Testis (tissue), 2 donors: ENCODE measurements around the gene ULK4.

Experiments
- CTCF ChIP-seq, 3 experiments: fragments of 450-650 bp in 2 of 3; fragments of 200-600 bp in 1 of 3; sonication (generic) in 1 of 3; IDR thresholded peaks; one replicate each; pipeline ENCODE4 v1.5.1; 2016 to 2019; ENCODE audit warnings: antibody characterized with exemption in 3 of 3, mild to moderate bottlenecking in 2 of 3, moderate library complexity in 1 of 3
- POLR2A ChIP-seq: fragments of 450-650 bp; IDR thresholded peaks from one replicate; pipeline ENCODE4 v1.6.1; 2017; ENCODE audit warnings: antibody characterized with exemption, mild to moderate bottlenecking, moderate library complexity

DNA sequence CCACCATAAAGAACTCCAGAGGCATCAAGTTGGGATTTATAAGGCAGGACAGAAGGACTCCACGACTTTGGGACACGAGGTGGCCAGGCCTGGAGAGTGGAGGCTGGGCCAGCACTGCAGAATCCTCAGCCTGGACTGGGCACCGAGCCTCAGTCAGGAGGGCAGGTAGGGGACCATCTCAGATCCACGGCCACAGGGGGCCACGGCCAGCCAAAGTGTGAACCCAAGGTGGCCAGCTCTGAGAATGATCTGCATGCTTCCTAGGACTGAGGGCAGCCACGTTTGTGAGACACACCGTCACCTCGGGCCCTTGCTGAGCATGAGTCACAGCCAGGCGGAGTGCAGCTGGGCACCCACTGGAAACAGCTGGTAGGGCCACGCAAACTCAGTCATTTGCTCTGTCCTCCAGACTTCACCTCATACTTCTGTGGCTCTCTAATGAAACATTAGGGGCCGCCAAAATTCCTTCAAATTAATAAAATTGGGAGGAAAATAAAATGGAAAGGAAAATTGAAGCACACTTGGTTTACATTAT is 696.8 kb downstream of the ULK4 start:
- TF ChIP-seq CTCF (IDR thresholded peaks at IDR 0.05), result no peak
- no peak for TF ChIP-seq POLR2A
